ENCODE measurements around the gene GYPB.
"Not testable (repeated sequence)": the region's sequence is repeated elsewhere in the genome, so short reads cannot be mapped to it uniquely, and the experiment has no call there.

Gene GYPB

DNA sequence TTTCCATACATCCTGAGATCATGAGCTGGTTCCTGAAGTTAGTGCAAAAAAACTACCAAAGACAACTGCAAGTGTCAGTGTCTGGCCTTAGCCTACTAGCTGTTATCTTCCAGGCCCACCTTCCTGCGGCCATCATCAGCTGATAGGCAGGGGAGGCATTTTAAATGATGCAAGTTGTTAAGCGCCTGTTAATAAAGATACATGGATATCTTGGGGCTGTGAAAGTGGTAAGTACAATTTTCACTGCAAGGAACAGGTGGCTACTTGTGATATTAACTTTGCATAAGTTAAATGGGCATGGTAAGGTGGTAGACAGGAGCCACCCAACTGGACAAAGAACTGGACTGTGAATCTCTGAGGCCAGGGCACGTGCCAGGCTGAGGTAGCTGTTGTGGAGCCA lies at the start of gene GYPB:
Gene GYPB (minus strand): TSS at position 104 of the 400 bp plus-strand sequence. CDS start 93 bp downstream, at position 11.
- not testable (repeated sequence) for DNase-seq (ENCODE audit: low read depth)

DNA sequence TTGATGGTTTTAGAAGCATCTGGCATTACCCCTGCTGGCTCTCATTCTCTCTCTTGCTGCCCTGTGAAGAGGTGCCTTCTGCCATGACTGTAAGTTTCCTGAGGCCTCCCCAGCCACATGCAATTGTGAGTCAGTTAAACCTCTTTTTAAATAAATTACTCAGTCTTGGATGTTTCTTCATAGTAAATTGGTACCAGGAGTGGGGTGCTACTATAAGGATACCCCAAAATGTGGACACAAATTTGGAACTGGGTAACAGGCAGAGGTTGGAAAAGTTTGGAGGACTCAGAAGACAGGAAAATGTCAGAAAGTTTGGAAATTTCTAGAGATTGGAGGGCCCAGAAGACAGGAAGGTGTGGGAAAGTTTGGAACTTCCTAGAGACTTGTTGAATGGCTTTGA lies 42.4 kb upstream of the GYPB start:
- not testable (repeated sequence) for DNase-seq (ENCODE audit: low read depth)

DNA sequence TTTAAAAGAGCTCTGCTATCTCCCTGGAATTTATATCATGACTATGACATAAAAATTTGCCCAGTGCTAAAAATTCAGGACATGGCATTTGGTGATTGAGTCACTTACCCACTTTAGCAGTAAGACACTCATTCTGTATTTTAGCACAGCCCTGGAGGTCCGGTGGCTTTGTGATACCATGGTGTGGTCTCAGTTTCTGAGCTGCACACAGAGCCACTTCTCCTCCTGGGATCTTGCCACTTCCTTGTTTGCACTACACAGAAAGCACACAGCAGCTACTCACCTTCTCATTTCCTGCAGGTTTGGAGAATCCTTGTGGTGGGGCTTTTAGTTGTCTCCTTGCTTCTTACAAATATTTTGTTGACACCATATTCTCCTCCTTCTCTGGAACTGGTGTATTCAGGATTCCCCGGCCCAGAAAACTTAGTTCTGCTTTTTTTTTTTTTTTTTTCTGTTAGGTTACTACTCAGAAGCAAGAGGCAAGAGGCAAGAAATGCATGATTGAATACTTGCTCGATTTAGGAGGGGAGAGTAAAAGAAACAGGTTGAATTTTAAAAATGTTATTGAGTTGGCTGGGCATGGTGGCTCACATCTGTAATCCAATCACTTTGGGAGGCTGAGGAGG lies 41.2 kb upstream of the GYPB start:
- not testable (repeated sequence) for DNase-seq (ENCODE audit: low read depth)

DNA sequence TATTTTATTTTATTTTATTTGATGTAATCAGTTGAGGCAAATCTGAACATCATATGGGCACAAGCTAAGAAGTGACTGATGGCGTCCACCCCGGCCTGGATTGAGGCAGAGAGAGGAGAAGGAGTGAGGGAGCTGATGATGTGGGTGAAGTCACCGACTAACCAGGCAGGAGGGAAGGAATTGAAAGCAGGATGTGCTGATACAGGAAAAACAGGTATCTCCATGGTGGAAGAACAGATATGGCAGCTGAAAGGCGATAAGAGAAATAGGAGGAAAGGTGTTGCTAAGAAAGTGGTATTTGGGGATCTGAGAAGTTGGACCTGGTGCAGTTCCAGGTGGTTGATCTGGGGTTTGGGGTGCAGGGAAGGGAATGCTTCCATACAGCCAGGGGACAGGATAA lies 37.6 kb upstream of the GYPB start:
- no peak for DNase-seq (ENCODE audit: low read depth)

DNA sequence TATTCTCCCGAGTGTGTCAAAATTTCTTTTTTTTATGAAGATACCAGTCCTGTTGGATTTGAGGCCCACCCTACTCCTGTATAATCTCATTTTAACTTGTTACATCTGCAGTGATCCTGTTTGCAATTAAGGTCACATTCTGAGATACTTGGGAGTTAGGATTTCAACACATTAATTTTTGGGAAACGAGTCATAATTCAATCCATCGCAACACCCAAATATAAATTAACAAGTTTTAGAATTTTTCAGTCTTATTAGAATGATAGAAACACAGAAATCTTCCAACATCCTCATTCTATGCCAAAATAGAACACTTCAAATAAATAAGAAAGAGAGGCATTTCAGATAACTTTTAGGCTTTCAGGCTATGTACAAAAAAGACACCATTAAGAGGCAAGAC lies 36.2 kb upstream of the GYPB start:
- peak; percentile 31 for DNase-seq (ENCODE audit: low read depth)

DNA sequence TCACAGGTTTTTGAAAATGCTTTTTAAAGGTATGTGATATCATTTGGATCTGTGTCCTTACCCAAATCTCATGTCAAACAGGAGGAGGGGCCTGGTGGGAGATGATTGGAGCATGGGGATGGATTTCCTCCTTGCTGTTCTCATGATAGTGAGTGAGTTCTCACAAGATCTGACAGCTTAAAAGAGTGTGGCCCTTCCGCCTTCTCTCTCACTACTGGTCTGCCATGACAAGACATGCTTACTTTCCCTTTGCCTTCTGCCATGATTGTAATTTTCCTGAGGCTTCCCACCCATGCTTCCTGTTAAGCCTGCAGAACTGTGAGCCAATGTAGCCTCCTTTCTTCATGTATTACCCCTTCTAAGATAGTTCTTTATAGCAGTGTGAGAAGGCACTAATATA lies 32.3 kb upstream of the GYPB start:
- DNase-seq (ENCODE audit: low read depth), result not testable (repeated sequence)

DNA sequence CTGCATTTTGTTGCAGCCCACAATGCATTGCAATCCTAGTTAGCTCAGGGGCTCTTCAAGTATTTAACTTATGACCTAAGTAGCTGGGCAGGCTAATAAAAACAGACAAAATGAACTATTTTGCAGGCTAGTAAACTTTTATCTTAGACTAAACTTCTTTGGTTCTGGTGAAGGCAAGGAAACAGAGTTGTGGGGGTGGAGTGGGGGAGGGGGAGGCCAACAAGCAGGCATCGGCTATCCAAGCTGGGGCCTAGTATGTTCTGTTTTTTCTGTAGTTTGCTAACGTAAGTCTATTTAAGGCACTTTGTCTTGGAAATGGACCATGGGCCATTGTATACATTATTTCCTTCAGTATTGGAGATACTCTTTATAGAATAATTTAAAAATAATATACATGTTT lies 31.5 kb upstream of the GYPB start:
- DNase-seq (ENCODE audit: low read depth), result not testable (repeated sequence)

DNA sequence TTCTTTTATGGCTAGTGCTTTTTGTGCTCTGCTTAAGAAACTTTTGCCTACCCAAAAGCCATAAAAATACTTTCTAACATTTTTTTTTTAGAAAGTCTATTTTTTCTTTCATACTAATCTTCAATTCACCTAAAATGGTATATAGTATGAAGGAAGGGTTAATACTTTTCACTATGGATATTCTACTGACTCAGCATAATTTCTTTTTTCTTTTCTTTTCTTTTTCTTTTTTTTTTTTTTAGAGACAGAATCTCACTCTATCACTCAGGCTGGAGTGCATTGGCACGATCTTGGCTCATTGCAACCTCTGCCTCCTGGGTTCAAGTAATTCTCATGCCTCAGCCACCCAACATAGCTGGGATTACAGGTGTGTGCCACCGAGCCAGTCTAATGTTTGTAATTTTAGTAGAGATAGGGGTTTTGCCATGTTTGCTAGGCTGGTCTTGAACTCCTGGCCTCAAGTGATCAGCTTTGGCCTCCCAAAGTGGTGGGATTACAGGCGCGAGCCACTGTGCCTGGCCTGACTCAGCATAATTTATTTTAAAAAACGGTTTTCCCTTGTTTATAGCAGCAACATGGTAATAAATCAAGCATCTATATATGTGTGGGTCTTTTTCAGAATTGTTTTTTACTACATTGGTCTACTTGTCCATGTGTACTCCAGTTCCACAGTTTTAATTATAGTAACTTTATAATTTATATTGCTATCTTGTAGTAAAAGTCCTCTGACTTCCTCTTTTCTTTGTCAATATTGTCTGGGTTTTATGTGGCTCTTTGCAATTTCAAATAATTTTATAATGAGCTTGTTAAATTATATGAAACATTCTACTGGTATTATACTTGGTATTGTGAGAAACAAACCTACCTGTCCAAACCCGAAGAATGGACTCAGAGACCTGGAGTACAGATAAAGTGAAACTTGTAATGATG lies 30.6 kb upstream of the GYPB start:
- not testable (repeated sequence) for DNase-seq (ENCODE audit: low read depth)

DNA sequence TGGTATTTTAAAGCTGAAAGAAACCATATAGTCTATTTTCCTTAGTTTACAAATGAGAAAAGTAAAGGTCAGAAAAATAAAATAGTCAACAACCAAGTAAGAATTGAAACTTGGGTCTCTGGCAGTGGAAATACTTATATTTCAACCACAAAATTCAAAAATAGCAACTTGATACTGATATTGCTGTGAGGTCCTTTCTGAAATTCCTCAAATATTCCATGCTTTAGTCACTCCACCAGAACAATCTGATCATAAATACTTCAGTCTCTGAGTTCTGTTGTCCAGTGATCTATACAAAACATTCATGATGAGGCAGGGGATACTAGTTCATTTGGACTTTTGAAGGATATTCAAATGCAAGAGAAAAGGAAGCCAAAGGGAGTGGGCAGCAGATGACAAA lies 25.8 kb upstream of the GYPB start:
- DNase-seq (ENCODE audit: low read depth), result peak; percentile 36

DNA sequence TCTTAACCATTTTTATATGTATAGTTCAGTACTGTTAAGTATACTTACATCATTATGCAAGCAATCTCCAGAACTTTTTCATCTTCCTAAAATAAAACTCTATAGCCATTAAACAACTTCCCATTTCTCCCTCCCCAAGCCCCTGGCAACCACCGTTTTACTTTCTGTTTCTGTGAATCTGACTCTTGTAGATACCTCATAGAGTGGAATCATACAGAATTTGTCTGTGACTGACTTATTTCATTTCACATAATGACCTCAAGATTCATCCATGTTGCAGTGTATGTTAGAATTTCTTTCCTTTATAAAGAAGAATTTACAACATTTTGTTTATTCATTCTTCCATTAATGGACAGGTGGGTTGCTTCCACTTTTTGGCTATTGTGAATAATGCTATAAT lies 13.4 kb upstream of the GYPB start:
- not testable (repeated sequence) for DNase-seq (ENCODE audit: low read depth)

DNA sequence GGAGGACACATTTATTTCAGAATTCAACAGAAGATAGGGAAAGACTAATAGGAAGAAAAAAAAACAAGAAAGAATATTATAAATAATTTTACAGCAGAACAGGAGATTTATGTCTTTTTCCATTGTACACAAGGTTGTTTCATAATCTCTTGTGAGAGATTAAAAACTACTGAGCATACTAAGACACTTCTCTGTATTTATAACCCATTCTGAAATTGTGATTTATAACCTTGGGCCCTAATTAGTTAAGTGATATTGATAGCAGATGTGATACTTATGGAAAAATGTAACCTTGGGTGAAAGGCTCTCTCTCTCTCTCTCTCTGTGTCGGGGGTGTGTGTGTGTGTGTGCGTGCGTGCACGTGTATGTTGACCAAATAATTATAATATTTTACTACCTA lies 12.7 kb upstream of the GYPB start:
- DNase-seq (ENCODE audit: low read depth), result not testable (repeated sequence)

DNA sequence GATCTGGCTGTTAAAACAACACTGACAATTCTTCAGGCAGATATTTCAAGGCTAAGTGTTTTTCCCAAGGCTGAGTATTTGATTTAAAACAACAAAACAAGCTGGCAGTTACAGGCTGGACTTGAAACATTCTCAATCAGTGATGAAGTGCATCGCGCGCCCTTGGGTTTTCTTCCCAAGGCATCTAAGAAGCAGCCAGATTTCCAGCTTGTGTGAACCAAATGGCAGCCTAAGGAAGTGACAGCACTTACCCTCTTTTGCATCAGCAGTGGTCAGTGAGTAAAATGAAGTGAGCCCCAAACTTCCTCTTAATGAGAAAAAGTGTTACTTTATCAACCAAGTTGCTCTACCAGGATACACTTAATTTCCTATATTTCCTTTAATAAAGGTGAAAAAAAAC lies 12.2 kb upstream of the GYPB start:
- not testable (repeated sequence) for DNase-seq (ENCODE audit: low read depth)

DNA sequence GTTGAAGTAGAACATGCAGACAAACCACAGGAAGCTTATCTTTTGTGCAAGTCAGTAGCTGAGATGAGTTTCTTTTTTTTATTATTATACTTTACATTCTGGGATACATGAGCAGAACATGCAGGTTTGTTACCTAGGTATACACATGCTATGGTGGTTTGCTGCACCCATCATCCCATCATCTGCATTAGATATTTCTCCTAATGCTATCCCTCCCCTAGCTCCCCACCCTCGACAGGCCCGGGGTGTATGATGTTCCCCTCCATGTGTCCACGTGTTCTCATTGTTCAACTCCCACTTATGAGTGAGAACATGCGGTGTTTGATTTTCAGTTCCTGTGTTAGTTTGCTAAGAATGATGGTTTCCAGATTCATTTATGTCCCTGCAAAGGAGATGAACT lies 11.5 kb upstream of the GYPB start:
- DNase-seq (ENCODE audit: low read depth), result not testable (repeated sequence)

DNA sequence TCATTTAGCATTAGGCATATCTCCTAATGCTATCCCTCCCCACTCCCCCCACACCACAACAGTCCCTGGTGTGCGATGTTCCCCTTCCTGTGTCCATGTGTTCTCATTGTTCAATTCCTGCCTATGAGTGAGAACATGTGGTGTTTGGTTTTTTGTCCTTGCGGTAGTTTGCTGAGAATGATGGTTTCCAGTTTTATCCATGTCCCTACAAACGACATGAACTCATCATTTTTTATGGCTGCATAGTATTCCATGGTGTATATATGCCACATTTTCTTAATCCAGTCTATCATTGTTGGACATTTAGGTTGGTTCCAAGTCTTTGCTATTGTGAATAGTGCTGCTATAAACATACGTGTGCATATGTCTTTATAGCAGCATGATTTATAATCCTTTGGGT lies 7.5 kb upstream of the GYPB start:
- not testable (repeated sequence) for DNase-seq (ENCODE audit: low read depth)

DNA sequence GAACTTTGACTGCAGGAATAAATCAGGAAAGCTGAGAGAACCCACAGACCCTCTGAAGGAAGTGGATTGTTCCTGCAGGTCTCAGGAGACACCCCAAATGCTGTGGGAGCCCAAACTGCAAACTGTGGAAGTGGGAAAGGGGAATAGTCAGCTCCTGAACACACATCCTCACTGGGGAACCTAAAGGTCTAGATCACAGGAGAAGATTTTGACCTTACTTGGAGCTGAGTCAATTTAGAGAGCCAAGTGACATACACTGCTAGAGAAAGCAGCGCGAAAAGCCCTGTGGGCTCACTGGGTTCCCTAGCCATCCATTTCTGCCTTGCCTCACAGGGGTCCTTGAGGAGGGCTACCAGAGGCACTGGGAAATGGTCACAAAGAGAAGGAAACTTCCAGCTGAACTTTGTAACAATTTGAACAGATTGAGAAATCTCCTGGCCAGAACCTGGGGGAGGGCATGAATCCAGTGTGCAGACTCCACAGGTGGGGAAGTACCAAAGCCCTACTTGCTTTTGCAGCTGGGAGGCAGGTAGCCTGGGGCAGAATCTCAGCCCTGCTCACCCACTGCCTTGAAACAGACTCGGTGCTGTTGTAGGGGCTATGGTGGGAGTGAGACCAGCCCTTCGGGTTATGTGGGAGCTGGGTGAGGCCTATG lies 5.3 kb upstream of the GYPB start:
- not testable (repeated sequence) for DNase-seq (ENCODE audit: low read depth)

DNA sequence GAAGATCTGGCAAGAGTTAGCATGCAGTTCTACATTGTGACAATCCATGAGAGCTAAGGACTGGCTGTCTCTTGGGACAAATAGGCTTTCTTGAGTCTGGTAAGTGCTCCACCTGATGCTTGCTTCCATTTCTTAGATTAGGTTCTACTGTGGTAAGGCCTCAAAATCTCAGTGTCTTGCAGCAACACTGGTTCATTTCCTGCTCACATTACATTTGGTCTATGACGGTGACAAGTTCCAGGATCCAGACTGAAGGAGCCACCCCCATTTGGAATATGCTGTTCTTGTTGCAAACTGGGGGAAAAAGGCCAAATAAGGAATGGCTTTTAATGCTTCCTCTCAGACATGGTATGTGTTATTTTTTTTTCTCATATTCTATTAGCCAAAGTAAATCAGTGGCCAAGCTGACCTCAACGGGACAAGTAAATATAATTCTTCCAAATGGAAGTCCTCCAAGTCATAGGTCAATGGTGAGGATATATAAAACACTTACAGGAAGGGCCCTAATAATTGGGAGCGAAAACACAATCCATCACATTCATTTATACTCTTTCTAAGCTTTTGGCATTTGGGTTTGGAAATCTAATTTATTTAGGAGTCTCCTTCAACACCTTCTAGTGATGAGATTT lies 3.7 kb upstream of the GYPB start:
- DNase-seq (ENCODE audit: low read depth), result not testable (repeated sequence)

DNA sequence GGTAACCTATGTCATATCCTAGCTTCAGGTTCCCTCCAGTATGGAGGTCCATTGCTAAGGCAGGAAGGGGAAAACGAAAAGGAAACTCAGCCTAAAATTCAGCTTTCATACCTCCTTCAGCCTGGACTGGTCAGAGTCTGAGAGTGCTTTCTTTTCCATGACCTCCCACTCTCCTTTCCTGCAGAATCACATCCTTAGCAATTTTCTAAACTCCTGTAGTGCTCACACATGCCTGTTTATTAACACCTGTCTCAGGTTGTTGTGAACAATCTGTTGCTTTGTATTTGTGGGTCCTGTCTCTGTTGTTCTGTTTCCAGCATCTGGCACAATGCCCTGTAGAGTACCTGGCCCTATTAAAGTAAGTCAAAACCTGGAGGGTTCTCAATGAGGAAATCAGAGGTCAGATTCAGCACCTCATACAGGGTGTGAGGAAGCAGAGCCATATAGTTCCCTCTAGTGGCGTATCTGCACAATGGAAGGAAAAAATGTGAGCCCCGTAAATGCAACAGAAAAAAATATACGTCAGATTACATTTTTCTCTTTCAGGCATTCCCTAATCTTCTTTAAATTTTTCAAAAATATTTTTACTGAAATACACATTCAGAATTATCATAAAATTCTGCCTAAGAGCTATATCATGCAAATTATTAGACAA lies 2.3 kb upstream of the GYPB start:
- DNase-seq (ENCODE audit: low read depth), result not testable (repeated sequence)

DNA sequence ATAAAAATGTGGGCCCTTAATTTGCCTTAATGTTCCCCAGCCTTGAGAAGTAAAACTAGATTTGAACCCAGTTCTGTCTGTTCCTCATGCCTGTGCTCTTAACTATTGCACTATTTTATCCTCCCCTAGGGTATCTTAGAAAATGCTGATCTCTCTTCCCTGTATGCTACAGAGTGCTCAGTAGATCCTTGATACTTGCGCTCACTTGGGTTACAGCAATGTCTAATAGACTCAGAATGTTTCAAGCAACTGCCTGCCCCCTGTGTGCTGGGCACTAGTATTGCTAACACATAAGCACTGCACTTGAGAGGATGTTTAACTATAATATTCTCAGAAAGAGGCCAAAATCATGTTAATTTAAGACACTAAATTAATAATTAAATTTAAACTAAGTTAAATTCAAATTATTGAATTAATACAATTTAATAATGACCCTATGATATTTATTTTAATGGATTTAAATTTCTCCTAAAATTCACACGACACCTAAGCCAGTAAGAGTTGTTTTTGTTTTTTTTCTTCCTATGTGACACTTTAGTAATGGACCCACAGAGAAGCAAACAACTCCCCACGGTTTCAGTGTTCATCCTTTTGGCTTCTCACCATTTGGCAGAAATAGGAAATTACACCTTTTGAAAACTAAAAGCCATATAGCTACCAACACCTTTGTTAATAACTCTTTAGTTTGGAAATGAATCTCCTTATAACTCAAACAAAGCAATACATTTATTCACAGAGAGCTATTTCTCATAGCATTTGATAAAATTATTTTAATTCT lies 768 bp downstream of the GYPB start:
- not testable (repeated sequence) for DNase-seq (ENCODE audit: low read depth)

DNA sequence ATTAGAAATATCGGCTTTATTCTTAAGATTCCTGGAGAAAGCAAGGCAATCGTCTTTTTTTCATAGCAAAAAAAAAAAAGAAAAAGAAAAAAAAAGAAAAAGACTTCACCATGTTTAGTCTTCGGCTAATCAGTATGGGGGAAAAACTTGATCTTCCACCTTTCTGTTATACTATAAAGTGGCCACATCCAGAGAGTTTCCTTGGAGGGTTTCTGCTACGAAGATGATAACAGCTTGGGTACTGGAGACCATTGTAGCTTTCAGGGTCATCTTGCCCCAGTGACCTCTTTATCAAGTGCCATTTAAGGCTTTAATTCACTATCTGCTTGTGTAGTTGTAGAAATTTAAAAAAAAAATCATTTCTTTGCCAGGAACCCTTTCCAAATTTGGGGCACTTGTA lies 1.9 kb downstream of the GYPB start:
- DNase-seq (ENCODE audit: low read depth), result not testable (repeated sequence)

DNA sequence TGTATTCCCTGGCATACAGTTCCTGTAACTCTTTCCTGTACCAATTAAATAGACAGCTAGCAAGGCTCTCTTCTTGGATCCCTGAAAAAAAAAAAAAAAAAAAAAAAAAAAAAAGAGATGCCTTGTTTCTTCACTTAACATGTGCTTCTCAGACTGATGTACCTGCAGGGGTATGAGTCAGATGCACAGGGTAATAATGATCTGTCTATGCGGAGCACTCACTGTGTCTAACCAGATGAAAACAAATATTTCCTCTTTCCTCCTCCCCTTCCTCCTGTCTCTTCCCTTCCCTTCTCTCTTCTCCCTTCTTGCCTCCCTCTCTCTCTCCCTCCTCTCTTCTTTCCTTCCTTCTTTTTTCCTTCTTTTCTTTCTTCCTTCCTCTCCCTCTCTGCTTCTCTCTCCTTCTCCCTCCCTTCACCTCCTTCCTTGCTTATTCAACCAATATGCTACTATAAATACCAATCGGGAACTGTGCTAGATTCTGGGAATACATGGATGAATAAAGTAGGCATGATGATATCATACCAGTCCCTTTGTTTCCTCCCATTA lies 3.0 kb downstream of the GYPB start:
- DNase-seq (ENCODE audit: low read depth), result not testable (repeated sequence)

DNA sequence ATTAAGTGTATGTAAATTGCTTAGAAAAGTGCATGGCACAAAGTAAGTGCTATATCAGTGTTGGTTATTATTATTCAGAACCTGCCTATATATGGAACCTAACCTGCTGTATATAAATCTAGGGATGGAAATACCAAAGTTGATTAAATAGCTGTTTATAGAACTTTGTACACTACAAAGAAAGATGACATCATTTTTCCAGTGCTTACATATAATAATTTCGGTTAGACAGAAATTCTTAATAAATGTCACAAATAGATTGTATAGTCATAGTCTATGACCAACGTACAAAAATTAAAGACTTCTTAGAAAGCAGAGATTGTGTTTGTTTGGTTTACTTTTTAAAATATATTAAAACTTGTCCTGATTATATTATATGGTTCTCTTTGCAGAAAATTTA lies 4.4 kb downstream of the GYPB start:
- DNase-seq (ENCODE audit: low read depth), result no peak
